Skeletal muscle cell (primary cell): Measurements from ENCODE around the gene KREMEN2.
"Not testable (repeated sequence)": the region's sequence is repeated elsewhere in the genome, so short reads cannot be mapped to it uniquely, and the experiment has no call there.

Experiments used
- DNase-seq: peaks from one replicate; pipeline ENCODE4 v3.0.0-alpha.2; 2010; ENCODE audit warnings: low read depth
- H3K4me3 ChIP-seq: 2 replicates; pipeline ENCODE4 v1.5.1; 2011; ENCODE audit warnings: low read depth, mild to moderate bottlenecking, control low read depth, low read length, moderate library complexity

Gene KREMEN2

GRCh38 chr16:2937170-2937569, 26.9 kb upstream of the KREMEN2 start:
- DNase-seq = no peak
- H3K4me3 ChIP-seq = no peak overlapping the region

DNA sequence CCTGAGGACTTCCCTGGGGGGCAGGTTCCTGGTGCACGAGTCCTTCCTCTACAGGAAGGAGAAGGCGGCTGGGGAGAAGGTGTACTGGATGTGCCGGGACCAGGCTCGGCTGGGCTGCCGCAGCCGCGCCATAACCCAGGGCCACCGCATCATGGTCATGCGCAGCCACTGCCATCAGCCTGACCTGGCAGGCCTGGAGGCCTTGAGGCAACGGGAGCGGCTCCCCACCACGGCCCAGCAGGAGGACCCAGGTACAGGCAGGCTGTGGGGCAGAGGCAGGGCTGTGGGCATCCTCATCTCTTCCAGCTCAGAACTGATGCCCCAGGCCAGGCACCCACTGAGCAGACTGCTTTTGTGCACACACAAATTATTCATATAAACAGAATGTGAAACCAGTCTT, 25.9 kb upstream of the KREMEN2 start:
- no peak overlapping the region for H3K4me3 ChIP-seq
- no peak for DNase-seq

- DNase-seq = no peak
- H3K4me3 ChIP-seq = no peak overlapping the region
These were observed 24.1 kb upstream of the KREMEN2 start for GRCh38 chr16:2939968-2940367.

- no peak for DNase-seq
- H3K4me3 ChIP-seq = no peak overlapping the region
These were observed 22.0 kb upstream of the KREMEN2 start for GRCh38 chr16:2942045-2942444.

DNA sequence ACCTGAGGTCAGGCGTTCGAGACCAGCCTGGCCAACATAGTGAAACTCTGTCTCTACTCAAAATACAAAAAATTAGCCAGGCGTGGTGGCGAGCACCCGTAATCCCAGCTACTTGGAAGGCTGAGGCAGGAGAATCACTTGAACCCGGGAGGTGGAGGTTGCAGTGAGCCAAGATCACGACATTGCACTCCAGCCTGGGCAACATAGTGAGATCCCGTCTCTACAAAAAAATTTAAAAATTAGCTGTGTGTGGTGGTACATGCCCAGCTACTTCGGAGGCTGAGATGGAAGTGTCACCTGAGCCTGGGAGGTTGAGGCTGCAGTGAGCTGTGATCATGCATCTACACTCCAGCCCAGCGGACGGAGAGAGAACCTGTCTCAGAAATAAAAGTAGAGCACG, 20.4 kb upstream of the KREMEN2 start:
- DNase-seq, H3K4me3 ChIP-seq: not testable (repeated sequence)

DNA sequence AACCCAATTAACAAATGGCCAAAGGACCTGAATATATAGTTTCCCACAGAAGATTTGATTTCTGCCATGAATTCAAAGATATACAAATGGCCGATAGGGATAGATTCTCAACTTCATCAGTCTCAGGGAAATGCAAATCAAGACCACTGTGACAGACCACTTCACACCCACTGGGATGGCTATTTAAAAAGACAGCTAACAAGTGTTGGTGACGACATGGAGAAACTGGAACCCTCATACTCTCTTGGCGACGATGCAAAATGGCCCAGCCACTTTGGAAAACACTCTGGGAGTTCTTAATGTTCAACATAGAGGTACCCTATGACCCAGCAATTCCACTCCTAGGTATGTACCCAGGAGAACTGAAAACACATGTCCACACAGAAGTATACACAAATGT, 17.4 kb upstream of the KREMEN2 start:
- no peak for DNase-seq
- H3K4me3 ChIP-seq = no peak overlapping the region

DNA sequence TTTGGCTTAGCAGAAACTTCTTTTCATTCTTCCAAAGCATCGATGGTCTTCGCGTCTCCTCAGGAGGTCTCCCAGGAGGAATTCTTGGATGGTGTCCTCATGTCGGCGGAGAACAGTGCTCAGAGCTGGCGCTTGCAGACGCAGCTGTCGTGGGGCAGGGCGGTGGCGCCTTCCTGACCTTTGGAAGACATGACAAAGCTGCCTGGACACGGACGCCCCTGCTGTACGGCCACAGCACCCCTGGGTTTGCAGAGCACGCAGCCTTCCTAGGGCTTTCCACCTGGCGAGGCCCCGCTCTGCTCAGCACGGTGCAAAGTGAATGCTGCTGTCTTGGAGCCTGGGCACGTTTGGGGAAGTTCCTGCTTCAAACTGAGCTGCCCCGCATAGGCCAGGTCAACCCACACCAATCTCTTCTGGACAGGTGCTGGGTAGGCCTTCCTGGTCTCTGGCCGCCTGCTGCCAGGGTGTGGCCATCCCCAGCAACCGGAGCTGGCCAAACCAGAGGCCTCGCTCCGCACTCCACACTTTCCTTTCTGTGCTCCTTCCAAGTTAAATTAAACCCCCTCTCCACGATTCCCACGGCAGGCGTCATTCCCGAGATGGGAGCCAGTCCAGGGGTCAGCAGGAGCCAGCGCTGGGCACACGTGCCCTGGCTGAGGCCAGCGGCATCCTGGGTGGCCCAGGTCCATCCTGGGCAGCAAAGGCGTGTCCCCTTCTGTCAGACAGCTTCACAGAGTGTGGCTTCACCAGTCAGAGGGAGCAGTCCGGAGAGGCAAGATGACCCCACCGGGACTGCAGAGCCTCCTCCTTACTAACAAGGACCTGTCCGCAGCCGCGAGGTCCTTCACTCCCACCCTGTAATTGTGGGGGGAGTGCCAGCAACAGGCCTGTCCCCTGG, 15.0 kb upstream of the KREMEN2 start:
- no peak for DNase-seq
- H3K4me3 ChIP-seq = no peak overlapping the region

DNA sequence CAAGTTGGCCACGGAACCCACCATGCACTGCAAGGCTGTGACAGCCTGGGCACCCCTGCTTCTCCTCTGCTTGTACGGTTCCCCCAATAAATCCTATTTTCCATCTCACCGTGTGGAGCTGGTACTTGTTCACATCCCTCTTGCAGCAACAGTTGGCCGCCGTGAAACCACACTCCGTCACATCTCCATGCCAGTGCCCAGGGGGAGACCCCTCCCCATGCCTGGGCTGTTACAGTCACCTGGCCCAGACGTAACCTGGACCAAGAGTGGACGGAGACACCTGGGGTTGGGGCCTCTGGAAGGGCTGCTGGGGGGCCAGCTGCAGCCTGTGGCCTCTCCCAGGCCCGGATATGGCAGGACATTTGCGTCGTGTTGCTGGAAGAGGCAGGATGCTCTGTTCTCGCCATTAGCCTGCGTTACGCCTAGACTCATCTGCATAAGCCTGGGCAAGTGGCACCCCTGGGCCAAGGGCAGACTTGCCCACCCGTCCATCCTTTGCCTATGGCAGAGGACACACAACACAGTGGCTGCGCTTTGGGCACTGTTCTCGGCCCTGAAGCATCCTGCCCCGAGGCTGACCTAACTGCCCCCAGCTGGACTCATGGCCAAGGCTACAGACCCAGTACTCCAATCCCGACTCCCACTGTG, 14.2 kb upstream of the KREMEN2 start:
- no peak overlapping the region for H3K4me3 ChIP-seq
- DNase-seq = no peak

DNA sequence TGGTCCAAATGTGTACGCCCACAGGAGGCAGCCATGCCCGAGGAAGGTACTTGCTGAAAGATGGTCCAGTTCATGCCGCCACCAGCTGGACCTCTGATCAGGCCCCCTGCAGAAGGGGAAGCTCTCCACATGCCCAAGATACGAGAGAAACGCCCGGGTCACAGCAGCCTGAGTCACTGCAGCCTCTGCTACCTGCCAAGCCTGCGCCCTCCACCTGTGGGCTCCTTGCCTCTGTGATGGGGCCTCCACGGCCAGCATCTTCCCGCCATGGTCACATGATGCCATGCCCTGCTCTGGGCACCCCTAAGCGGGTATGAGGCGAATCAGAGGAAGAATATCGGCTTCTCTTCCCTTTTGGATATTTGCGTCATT, 13.7 kb upstream of the KREMEN2 start:
- H3K4me3 ChIP-seq = no peak overlapping the region

DNA sequence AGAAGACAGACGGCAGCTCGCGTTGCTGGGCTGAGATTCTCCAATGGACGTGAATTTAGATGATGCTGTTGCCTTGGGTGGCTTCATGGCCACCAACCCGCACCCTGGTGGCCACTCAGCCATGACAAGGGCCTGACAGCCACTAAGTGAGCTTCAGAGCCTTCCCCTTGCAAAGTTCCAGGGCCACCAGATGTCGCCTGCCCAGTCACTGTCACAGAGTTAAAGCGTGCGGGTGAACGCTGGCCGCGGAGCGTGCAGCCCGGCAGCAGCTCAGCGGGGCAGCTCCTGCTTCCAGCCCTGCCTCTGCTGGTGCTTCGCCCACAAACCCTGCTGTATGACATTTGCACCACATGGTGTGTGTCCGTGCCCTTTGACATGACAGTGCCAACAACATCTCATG, 13.3 kb upstream of the KREMEN2 start:
- H3K4me3 ChIP-seq = no peak overlapping the region
- DNase-seq = no peak

More for the DNA sequence above, 13.7 kb upstream of the KREMEN2 start:
- no peak for DNase-seq

DNA sequence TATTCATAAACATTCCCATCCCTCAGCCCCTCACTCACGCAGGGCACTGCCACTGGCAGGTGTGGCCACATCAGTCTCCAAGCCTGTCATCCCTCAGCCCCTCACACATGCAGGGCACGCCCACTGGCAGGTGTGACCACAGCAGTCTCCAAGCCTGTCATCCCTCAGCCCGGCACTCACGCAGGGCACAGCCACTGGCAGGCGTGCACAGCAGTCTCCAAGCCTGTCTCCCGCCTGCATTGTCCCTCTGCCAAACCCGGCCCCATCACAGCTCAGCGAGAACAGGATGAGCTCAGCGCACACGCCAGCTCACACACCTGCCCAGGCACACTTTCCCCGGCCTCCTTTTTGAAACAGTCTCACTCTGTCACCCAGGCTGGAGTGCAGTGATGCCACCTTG, 11.4 kb upstream of the KREMEN2 start:
- H3K4me3 ChIP-seq = no peak overlapping the region
- DNase-seq = no peak

DNA sequence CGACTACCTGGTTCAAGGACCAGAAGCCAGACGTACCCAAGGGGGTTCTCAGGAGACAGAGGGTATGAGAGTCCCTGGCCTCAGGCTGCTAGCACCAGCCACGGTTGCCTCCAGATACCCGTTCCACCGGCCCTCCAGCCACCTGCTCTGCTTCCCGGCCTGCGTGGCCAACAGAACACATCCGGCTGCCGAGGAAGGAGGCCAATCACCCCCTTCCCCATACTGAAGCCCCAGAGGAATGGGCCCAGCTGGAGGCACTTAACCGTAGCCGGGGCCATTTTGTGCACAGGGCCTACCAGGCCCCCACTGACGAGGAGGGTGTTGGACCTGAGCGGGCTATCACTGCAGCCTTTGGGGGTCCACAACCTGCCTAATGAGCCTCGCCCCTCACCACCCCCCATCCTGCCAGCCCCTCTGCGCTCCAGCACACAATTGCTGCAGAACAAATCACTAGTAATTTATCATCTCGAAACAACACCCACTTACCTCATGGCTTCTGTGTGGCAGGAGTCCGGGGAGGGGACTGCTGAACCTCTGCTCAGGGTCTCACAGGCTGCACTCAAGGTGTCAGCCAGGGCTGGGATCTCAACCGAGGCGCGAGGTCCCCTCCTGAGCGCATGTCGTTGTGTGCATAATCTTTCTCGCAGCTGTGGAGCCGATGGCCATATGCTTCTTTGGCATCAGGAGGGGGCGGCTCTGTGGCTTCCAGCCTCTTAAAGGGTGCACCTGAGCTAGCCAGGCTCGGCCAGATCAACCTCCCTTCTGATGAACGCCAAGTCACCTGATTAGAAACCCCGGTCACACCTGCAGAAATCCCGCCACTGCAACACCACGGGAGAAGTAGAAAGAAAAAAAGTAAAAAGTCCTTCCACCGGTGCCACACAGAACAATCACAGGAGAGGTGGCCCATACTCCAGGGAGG, 10.1 kb upstream of the KREMEN2 start:
- H3K4me3 ChIP-seq = no peak overlapping the region

GRCh38 chr16:2954656-2955381, 9.3 kb upstream of the KREMEN2 start:
- DNase-seq = no peak
- no peak overlapping the region for H3K4me3 ChIP-seq

More for the DNA sequence above, 10.1 kb upstream of the KREMEN2 start:
- DNase-seq = no peak

- DNase-seq = no peak
- no peak overlapping the region for H3K4me3 ChIP-seq
These were observed 8.7 kb upstream of the KREMEN2 start for GRCh38 chr16:2955438-2955778.

- no peak overlapping the region for H3K4me3 ChIP-seq
- DNase-seq = no peak
These were observed 8.1 kb upstream of the KREMEN2 start for GRCh38 chr16:2955779-2956578.

- H3K4me3 ChIP-seq = no peak overlapping the region
- no peak for DNase-seq
These were observed 7.5 kb upstream of the KREMEN2 start for GRCh38 chr16:2956579-2956956.

GRCh38 chr16:2959206-2959605, 4.9 kb upstream of the KREMEN2 start:
- no peak for DNase-seq
- H3K4me3 ChIP-seq = no peak overlapping the region

- no peak for DNase-seq
- H3K4me3 ChIP-seq = no peak overlapping the region
These were observed 3.7 kb upstream of the KREMEN2 start for GRCh38 chr16:2960183-2961010.
